ENCODE results near the gene FOXN3.

Gene FOXN3

DNA sequence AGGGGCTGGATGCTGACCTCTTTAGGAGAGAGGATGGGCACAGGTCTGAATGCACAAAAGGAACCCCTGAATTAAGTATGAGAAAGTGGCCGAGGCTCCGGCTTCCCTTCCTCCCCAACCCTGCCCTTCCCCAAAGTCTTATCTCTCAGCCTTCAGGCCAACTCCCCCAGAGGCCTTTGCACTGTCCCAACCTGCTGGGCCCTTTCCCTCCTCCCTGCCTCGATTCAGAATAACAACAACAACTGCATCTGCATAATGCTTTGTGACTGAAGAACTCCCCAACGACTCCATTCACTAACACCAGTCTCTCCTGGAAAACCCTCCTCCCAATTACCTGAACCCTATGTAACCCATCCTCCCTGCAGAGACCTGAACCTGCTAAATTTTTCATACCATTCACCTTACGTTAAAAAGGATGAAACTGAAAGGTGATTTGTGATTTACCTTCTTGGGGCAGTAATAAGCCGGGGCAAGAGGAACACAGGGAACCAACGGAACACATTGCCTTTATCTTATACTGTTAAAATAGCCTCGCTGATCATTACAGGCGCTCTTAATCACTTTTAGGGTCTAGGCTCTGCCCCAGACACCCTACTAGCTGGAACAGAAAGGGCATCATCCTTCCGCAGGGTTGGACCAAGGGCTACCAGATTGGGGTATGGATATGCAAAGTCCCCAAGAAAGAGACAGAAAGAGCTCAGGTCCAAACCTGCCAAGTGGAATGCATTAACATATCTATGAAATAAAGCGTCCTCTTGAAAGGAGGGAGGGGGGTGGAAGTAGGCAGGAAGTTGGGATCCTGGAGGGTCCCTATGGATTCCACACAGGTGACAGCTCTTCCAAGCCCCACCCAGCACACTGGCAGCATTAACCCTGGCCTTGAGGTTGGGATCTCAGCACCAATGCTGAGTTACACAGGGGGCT is 24.2 kb upstream of the FOXN3 start:
- Histone ChIP-seq H3K18ac (ENCODE audit: low read length) (no peak overlapping the region), H3K27me3 (ENCODE audit: insufficient read depth, low read length) (no peaks in the 10 kb centered on the region)

DNA sequence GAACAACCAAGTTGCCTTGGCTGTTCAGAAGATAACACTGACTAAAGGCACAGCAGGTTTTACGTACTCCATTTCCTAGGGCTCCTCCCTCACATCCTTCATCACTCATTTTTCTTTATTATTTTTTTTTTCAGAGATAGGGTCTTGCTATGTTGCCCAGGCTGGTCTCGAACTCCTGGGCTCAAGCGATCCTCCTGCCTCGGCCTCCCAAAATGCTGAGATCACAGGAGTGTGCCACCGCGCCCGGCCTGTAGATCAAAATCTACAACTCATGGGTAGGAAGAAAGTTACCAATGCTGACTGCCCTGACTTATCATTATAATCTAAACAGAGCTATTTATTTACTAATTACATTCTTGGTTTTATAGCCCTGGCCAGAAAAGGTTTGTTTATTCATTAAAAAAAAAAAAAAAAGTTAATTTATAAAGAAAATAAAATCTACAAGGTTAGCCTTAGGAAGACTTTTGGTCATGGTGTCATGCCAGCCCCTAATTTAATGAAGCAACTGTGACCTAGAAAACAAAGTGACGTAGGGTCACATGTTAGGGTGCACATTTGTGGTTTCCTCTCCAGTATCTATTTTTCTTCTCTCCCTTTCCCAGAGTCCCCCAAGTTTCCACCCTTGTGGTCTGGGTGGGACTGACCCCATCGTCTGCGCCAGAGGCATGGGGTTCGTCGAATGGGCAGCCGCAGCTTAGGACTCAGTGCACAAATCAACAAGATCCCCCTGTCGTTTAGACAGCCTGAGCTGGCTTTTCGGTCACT is 19.0 kb upstream of the FOXN3 start:
- Histone ChIP-seq H3K4ac (ENCODE audit: low read depth, low read length) (no peak overlapping the region), H3K18ac (ENCODE audit: low read length) (no peak overlapping the region), H3K79me1 (ENCODE audit: low read length) (no peaks in the 10 kb centered on the region), H2AFZ (ENCODE audit: insufficient read depth, low read length, poor library complexity) (no peak overlapping the region), H3K14ac (ENCODE audit: low read length) (no peak overlapping the region), H3K9ac (ENCODE audit: low read length) (no peak overlapping the region), H3K23ac (ENCODE audit: low read length) (no peak overlapping the region), H3K27ac (ENCODE audit: low read depth, low read length) (no peak overlapping the region), H3K27me3 (ENCODE audit: insufficient read depth, low read length) (no peaks in the 10 kb centered on the region), H3K79me2 (ENCODE audit: control insufficient read depth, insufficient read depth, low read length, poor library complexity) (no peaks in the 10 kb centered on the region), H3K36me3 (ENCODE audit: control insufficient read depth in 1 of 2, insufficient read depth in 2 of 2, low read length in 2 of 2) (no peaks in the 10 kb centered on the region), H2BK12ac (ENCODE audit: low read length) (no peak overlapping the region), H4K91ac (ENCODE audit: low read depth, low read length) (no peak overlapping the region), H4K12ac (ENCODE audit: low read depth, low read length) (no peak overlapping the region), H3K4me1 (ENCODE audit: control insufficient read depth in 1 of 2, insufficient read depth in 2 of 2, low read length in 2 of 2) (no peaks in the 10 kb centered on the region), H2BK120ac (ENCODE audit: insufficient read depth, low read length, poor library complexity) (no peak overlapping the region), H3K4me2 (ENCODE audit: low read length) (no peak overlapping the region), H4K8ac (ENCODE audit: low read depth, low read length) (no peak overlapping the region), H2BK5ac (ENCODE audit: low read depth, low read length, poor library complexity) (no peak overlapping the region), H3K9me3 (ENCODE audit: insufficient read depth, low read depth, low read length) (no peaks in the 10 kb centered on the region), H3K4me3 (ENCODE audit: low read depth, low read length) (no peak overlapping the region), H2AK5ac (ENCODE audit: low read length) (no peak overlapping the region)
- no peak for DNase-seq
- no CpG with 5 or more reads among the region's 15 CpGs for WGBS (ENCODE audit: extremely low coverage, insufficient coverage, insufficient read length)

More for the DNA sequence above, 24.2 kb upstream of the FOXN3 start:
- Histone ChIP-seq H2BK120ac (ENCODE audit: insufficient read depth, low read length, poor library complexity) (no peak overlapping the region), H3K14ac (ENCODE audit: low read length) (no peak overlapping the region), H4K12ac (ENCODE audit: low read depth, low read length) (no peak overlapping the region), H3K36me3 (ENCODE audit: control insufficient read depth in 1 of 2, insufficient read depth in 2 of 2, low read length in 2 of 2) (no peaks in the 10 kb centered on the region), H4K91ac (ENCODE audit: low read depth, low read length) (no peak overlapping the region), H3K9ac (ENCODE audit: low read length) (no peak overlapping the region), H3K4me3 (ENCODE audit: low read depth, low read length) (no peak overlapping the region), H3K27ac (ENCODE audit: low read depth, low read length) (no peak overlapping the region), H3K9me3 (ENCODE audit: insufficient read depth, low read depth, low read length) (no peaks in the 10 kb centered on the region), H2AK5ac (ENCODE audit: low read length) (no peak overlapping the region), H3K4ac (ENCODE audit: low read depth, low read length) (no peak overlapping the region), H2AFZ (ENCODE audit: insufficient read depth, low read length, poor library complexity) (no peak overlapping the region), H3K4me1 (ENCODE audit: control insufficient read depth in 1 of 2, insufficient read depth in 2 of 2, low read length in 2 of 2) (peaks cover 0 to 10% of the 10 kb centered on the region in 2 experiments), H2BK12ac (ENCODE audit: low read length) (no peak overlapping the region), H3K79me2 (ENCODE audit: control insufficient read depth, insufficient read depth, low read length, poor library complexity) (no peaks in the 10 kb centered on the region), H4K8ac (ENCODE audit: low read depth, low read length) (no peak overlapping the region), H3K4me2 (ENCODE audit: low read length) (no peak overlapping the region), H3K23ac (ENCODE audit: low read length) (no peak overlapping the region), H3K79me1 (ENCODE audit: low read length) (peaks cover 3% of the 10 kb centered on the region), H2BK5ac (ENCODE audit: low read depth, low read length, poor library complexity) (no peak overlapping the region)
- WGBS (ENCODE audit: extremely low coverage, insufficient coverage, insufficient read length) = no CpG with 5 or more reads among the region's 11 CpGs
- no peak for DNase-seq

DNA sequence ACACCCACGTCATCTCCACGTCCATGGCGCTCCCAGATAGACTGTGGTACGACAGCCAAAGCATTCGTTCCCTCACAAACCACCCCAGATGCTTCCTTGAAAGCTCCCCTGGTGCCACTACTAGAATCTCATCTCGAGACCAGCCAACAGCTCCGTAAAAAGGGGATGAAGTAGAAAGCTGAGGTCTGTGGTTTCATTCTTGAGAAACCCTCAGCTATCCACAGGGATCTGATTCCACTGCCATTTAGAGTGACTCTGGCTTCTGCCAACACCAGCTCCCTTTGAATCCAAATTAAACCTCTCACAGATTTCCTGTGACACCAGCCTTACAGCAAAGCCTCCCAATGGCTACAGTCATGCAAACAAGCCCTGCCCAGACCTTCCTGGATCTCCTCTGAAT is 18.5 kb upstream of the FOXN3 start:
- Histone ChIP-seq H4K91ac (ENCODE audit: low read depth, low read length) (no peak overlapping the region), H3K9ac (ENCODE audit: low read length) (no peak overlapping the region), H3K4ac (ENCODE audit: low read depth, low read length) (no peak overlapping the region), H3K79me2 (ENCODE audit: control insufficient read depth, insufficient read depth, low read length, poor library complexity) (no peaks in the 10 kb centered on the region), H4K8ac (ENCODE audit: low read depth, low read length) (no peak overlapping the region), H3K23ac (ENCODE audit: low read length) (no peak overlapping the region), H2BK5ac (ENCODE audit: low read depth, low read length, poor library complexity) (no peak overlapping the region), H4K12ac (ENCODE audit: low read depth, low read length) (no peak overlapping the region), H3K18ac (ENCODE audit: low read length) (no peak overlapping the region), H2BK120ac (ENCODE audit: insufficient read depth, low read length, poor library complexity) (no peak overlapping the region), H2AK5ac (ENCODE audit: low read length) (no peak overlapping the region), H3K4me1 (ENCODE audit: control insufficient read depth in 1 of 2, insufficient read depth in 2 of 2, low read length in 2 of 2) (no peaks in the 10 kb centered on the region), H3K36me3 (ENCODE audit: control insufficient read depth in 1 of 2, insufficient read depth in 2 of 2, low read length in 2 of 2) (no peaks in the 10 kb centered on the region), H3K79me1 (ENCODE audit: low read length) (no peaks in the 10 kb centered on the region), H2AFZ (ENCODE audit: insufficient read depth, low read length, poor library complexity) (no peak overlapping the region), H3K27me3 (ENCODE audit: insufficient read depth, low read length) (no peaks in the 10 kb centered on the region), H3K9me3 (ENCODE audit: insufficient read depth, low read depth, low read length) (no peaks in the 10 kb centered on the region), H3K4me3 (ENCODE audit: low read depth, low read length) (no peak overlapping the region), H3K14ac (ENCODE audit: low read length) (no peak overlapping the region), H2BK12ac (ENCODE audit: low read length) (no peak overlapping the region), H3K4me2 (ENCODE audit: low read length) (no peak overlapping the region), H3K27ac (ENCODE audit: low read depth, low read length) (no peak overlapping the region)
- no CpG with 5 or more reads among the region's 7 CpGs for WGBS (ENCODE audit: extremely low coverage, insufficient coverage, insufficient read length)
- DNase-seq = no peak

DNA sequence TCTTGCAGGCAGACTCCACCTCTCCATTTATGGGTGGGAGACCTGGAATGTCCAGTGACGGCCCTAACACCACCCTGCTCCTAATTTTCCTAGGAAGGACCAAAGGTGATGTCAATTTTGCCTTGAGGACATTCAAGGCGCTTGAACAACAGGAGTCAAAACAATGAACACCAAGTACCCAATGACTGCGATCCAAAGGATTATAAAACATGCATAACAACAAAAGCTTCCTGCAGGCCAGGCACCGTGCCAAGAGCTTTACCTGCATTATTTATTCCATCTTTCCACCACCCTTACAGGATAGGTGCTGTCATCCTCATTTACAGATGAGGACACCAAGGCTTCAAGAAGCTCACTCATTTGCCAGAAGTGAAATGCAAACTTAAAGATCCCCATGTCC is 15.2 kb upstream of the FOXN3 start:
- H3K18ac ChIP-seq (ENCODE audit: low read length) = no peak overlapping the region
- peaks cover 2% of the 10 kb centered on the region for H3K79me2 ChIP-seq (ENCODE audit: control insufficient read depth, insufficient read depth, low read length, poor library complexity)
- no peak overlapping the region for H4K8ac ChIP-seq (ENCODE audit: low read depth, low read length)
- DNase-seq = no peak
- no peak overlapping the region for H4K91ac ChIP-seq (ENCODE audit: low read depth, low read length)
- no peak overlapping the region for H3K4me2 ChIP-seq (ENCODE audit: low read length)
- no peak overlapping the region for H3K9ac ChIP-seq (ENCODE audit: low read length)
- H3K27me3 ChIP-seq (ENCODE audit: insufficient read depth, low read length) = no peaks in the 10 kb centered on the region
- no peaks in the 10 kb centered on the region for H3K36me3 ChIP-seq (ENCODE audit: control insufficient read depth in 1 of 2, insufficient read depth in 2 of 2, low read length in 2 of 2)
- no peak overlapping the region for H3K23ac ChIP-seq (ENCODE audit: low read length)
- H2AK5ac ChIP-seq (ENCODE audit: low read length) = no peak overlapping the region
- no peak overlapping the region for H2AFZ ChIP-seq (ENCODE audit: insufficient read depth, low read length, poor library complexity)
- peaks cover 12% of the 10 kb centered on the region for H3K79me1 ChIP-seq (ENCODE audit: low read length)
- peaks cover 11 to 13% of the 10 kb centered on the region in 2 experiments for H3K4me1 ChIP-seq (ENCODE audit: control insufficient read depth in 1 of 2, insufficient read depth in 2 of 2, low read length in 2 of 2)
- H3K4me3 ChIP-seq (ENCODE audit: low read depth, low read length) = no peak overlapping the region
- no peak overlapping the region for H4K12ac ChIP-seq (ENCODE audit: low read depth, low read length)
- no peak overlapping the region for H2BK12ac ChIP-seq (ENCODE audit: low read length)
- no peak overlapping the region for H2BK5ac ChIP-seq (ENCODE audit: low read depth, low read length, poor library complexity)
- no peaks in the 10 kb centered on the region for H3K9me3 ChIP-seq (ENCODE audit: insufficient read depth, low read depth, low read length)
- no peak overlapping the region for H3K14ac ChIP-seq (ENCODE audit: low read length)
- H3K27ac ChIP-seq (ENCODE audit: low read depth, low read length) = no peak overlapping the region
- no peak overlapping the region for H3K4ac ChIP-seq (ENCODE audit: low read depth, low read length)
- no peak overlapping the region for H2BK120ac ChIP-seq (ENCODE audit: insufficient read depth, low read length, poor library complexity)
- no CpG with 5 or more reads among the region's 4 CpGs for WGBS (ENCODE audit: extremely low coverage, insufficient coverage, insufficient read length)
